CD4-positive, CD25-positive, alpha-beta regulatory T cell (primary cell): ENCODE measurements around the gene GPR142. TPM values are rescaled to one million over a fixed set of nuclear protein-coding genes. Genes with fewer than 3 reads are reported as not detected.

Source experiments
- ATAC-seq, 2 donors: fragments of 150-1000 bp; cut with Tn5 transposase; one replicate each; pipeline ENCODE4 v1.10.0; 2021; ENCODE audit warnings: low read depth in 2 of 2, moderate number of reproducible peaks in 2 of 2, moderate library complexity in 1 of 2
- DNase-seq, 3 donors: peaks; one replicate each; pipeline versions ENCODE4 v3.0.0 to v3.0.0-alpha.2; 2012 to 2022; ENCODE audit warnings: mixed read lengths in 1 of 3
- H3K27ac ChIP-seq: one replicate; pipeline ENCODE4 v1.7.0; 2013; ENCODE audit warnings: mild to moderate bottlenecking, low read length; ENCODE audit not compliant: insufficient read depth, poor library complexity, severe bottlenecking
- H3K27me3 ChIP-seq: one replicate; pipeline ENCODE4 v1.7.0; 2013; ENCODE audit warnings: low read length; ENCODE audit not compliant: control insufficient read depth, insufficient read depth
- H3K36me3 ChIP-seq: one replicate; pipeline ENCODE4 v1.7.0; 2013; ENCODE audit warnings: mild to moderate bottlenecking, low read length, moderate library complexity; ENCODE audit not compliant: control insufficient read depth, insufficient read depth
- H3K4me1 ChIP-seq: 2 replicates; pipeline ENCODE4 v1.7.0; 2013; ENCODE audit warnings: mild to moderate bottlenecking, low read length; ENCODE audit not compliant: insufficient read depth, control insufficient read depth, poor library complexity, severe bottlenecking
- H3K4me3 ChIP-seq: one replicate; pipeline ENCODE4 v1.7.0; 2013; ENCODE audit warnings: low read depth, mild to moderate bottlenecking, low read length, moderate library complexity
- H3K9me3 ChIP-seq, 2 experiments: 1 replicate in 1 of 2; 2 replicates in 1 of 2; pipeline ENCODE4 v1.7.0; 2013; ENCODE audit warnings: low read length in 2 of 2, mild to moderate bottlenecking in 1 of 2, moderate library complexity in 1 of 2; ENCODE audit not compliant: control insufficient read depth in 2 of 2
- H3K27ac Mint-ChIP-seq, 3 donors: one replicate each; pipeline ENCODE4 v1.8.0; 2020 to 2022; ENCODE audit warnings: mild to moderate bottlenecking in 3 of 3, mixed read lengths in 3 of 3, moderate library complexity in 2 of 3
- H3K27me3 Mint-ChIP-seq: one replicate; pipeline ENCODE4 v1.8.0; 2022; ENCODE audit warnings: mild to moderate bottlenecking, mixed read lengths
- H3K36me3 Mint-ChIP-seq: one replicate; pipeline ENCODE4 v1.8.0; 2020; ENCODE audit warnings: mixed read lengths
- H3K4me1 Mint-ChIP-seq, 4 donors: one replicate each; pipeline ENCODE4 v1.8.0; 2020 to 2022; ENCODE audit warnings: mixed read lengths in 4 of 4, mild to moderate bottlenecking in 1 of 4
- H3K4me3 Mint-ChIP-seq, 4 donors: one replicate each; pipeline ENCODE4 v1.8.0; 2020 to 2022; ENCODE audit warnings: mild to moderate bottlenecking in 4 of 4, mixed read lengths in 4 of 4, moderate library complexity in 3 of 4
- H3K9me3 Mint-ChIP-seq, 7 donors: one replicate each; pipeline ENCODE4 v1.8.0; 2020 to 2022; ENCODE audit warnings: mixed read lengths in 7 of 7, mild to moderate bottlenecking in 3 of 7, moderate library complexity in 2 of 7
- polyA plus RNA-seq, 4 donors: library from polyadenylated mRNA; unstranded; fragments of 300-500 nt; fragmentation: Illumina TruSeq; gene quantifications; one replicate each; pipeline ENCODE4 v1.2.3, GENCODE V29; 2021
- total RNA-seq: library from RNA; stranded (reverse); gene quantifications from one replicate; pipeline ENCODE4 v1.2.3, GENCODE V29; 2022

GPR142 gene, protein sequence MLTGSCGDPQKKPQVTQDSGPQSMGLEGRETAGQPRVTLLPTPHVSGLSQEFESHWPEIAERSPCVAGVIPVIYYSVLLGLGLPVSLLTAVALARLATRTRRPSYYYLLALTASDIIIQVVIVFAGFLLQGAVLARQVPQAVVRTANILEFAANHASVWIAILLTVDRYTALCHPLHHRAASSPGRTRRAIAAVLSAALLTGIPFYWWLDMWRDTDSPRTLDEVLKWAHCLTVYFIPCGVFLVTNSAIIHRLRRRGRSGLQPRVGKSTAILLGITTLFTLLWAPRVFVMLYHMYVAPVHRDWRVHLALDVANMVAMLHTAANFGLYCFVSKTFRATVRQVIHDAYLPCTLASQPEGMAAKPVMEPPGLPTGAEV
- total RNA-seq: not detected
- not detected for polyA plus RNA-seq

DNA sequence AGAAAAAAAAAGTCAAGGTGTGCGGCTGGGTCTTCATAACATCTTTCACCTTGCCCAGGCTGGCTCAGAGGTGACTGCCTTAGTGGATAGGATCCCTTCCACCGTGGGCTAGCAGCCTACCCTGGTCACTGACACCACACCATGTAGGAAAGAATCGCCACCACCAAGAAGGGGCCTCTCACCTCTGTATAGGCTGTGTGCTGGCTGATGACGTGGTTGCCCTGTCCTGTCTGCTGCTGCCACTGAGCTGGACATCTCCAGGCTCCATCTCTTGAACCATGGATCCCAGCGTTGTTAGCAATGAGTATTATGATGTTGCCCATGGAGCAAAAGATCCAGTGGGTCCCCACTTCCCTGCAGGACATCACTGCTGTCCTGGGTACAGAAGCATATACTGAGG is at the start of gene GPR142:
Gene GPR142, plus strand, starts transcription at position 301 of the 400 bp plus-strand sequence. CDS start 2,035 bp downstream, outside the sequence.
- Histone ChIP-seq H3K27me3 (no peaks in the 10 kb centered on the region), H3K4me1 (peaks cover 18% of the 10 kb centered on the region), H3K27ac (no peak within 1 kb of the TSS), H3K9me3 (no peaks in the 10 kb centered on the region), H3K36me3 (no peaks in the 10 kb centered on the region), H3K4me3 (no peak within 1 kb of the TSS)
- peaks cover 0 to 9% (median 2%) of the 10 kb centered on the region in 4 donors for H3K4me1 Mint-ChIP-seq
- H3K27ac Mint-ChIP-seq: no peak within 1 kb of the TSS
- no peak for ATAC-seq
- H3K36me3 Mint-ChIP-seq: no peaks in the 10 kb centered on the region
- peak within 1 kb of the TSS in 1 of 4 donors; percentile 40 for H3K4me3 Mint-ChIP-seq
- H3K27me3 Mint-ChIP-seq: peaks cover 4% of the 10 kb centered on the region
- DNase-seq: no peak
- no peaks in the 10 kb centered on the region for H3K9me3 Mint-ChIP-seq

DNA sequence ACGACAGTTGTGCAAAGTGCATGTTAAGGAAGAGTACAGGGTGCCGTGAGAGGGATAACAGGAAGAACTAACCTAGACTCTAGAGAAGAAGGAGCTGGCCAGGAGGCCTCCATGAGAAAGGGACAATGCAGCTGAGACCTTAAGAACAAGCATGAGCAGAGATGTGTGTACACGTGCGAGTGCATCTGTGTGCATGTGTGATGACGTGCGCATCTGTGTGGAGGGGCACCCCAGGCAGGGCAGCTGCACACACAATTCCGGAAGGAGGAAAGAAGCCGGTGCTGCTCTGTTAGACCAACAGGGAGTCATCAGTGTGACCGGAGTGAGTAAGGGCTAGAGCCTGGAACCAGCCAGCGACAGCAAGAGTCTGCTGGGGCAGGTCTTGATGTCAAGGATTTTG is 48.9 kb upstream of the GPR142 start:
- Histone ChIP-seq H3K27ac (no peak overlapping the region), H3K4me1 (no peaks in the 10 kb centered on the region), H3K9me3 (no peaks in the 10 kb centered on the region), H3K27me3 (no peaks in the 10 kb centered on the region), H3K4me3 (no peak overlapping the region), H3K36me3 (no peaks in the 10 kb centered on the region)
- no peak for ATAC-seq
- Mint-ChIP-seq H3K9me3 (no peaks in the 10 kb centered on the region), H3K4me3 (no peak overlapping the region), H3K36me3 (no peaks in the 10 kb centered on the region), H3K4me1 (no peaks in the 10 kb centered on the region), H3K27me3 (peaks cover 27% of the 10 kb centered on the region), H3K27ac (no peak overlapping the region)
- DNase-seq: no peak

DNA sequence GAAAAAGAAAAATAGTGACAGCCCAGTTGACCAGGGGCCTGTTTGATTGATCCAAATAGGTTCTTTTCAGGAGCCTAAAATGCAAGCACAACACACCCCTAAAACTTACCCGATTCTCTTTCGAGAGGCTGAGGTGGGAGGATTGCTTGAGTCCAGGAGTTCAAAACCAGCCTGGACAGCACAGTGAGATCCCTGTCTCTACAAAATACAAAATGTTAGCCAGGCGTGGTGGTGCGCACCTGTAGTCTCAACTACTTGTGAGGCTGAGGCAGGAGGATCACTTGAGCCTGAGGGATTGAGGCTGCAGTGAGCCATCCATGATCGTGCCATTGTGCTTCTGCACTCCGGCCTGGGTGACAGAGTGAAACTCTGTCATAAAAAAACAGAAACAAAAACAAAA is 42.8 kb upstream of the GPR142 start:
- Mint-ChIP-seq H3K4me3 (peak overlapping the region; percentile 8 to 77 (median 30)), H3K27me3 (peaks cover 51% of the 10 kb centered on the region), H3K27ac (no peak overlapping the region), H3K4me1 (peaks cover 3 to 27% (median 11%) of the 10 kb centered on the region in 4 donors), H3K9me3 (no peaks in the 10 kb centered on the region), H3K36me3 (no peaks in the 10 kb centered on the region)
- H3K27ac ChIP-seq: no peak overlapping the region
- DNase-seq (no peak), ATAC-seq (no peak)
- H3K4me1 ChIP-seq: peaks cover 16% of the 10 kb centered on the region
- H3K9me3 ChIP-seq: no peaks in the 10 kb centered on the region
- H3K36me3 ChIP-seq: no peaks in the 10 kb centered on the region
- H3K4me3 ChIP-seq: no peak overlapping the region
- H3K27me3 ChIP-seq: no peaks in the 10 kb centered on the region

DNA sequence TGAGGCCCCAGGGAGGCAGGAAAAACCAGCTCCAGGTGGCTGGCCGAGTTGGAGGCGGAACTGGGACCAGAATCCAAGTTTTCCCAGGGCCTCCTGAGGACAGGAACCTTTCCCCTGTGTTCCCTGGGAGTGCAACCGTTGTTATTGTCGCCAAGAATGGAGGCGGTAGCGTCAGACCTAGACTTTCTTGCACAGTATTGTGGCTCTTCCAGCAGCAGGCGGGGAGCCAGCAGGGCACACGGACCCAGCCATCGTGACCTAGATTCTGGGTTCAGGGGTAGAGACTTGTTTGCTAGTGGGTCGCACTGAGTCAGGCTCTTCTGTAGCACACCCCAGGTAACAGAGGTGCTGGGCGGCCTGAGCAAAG is 41.9 kb upstream of the GPR142 start:
- Histone ChIP-seq H3K27ac (no peak overlapping the region), H3K9me3 (no peaks in the 10 kb centered on the region), H3K4me3 (no peak overlapping the region), H3K4me1 (peaks cover 16% of the 10 kb centered on the region), H3K36me3 (no peaks in the 10 kb centered on the region), H3K27me3 (no peaks in the 10 kb centered on the region)
- peak in 1 of 3 donors; percentile 9 for DNase-seq
- peak overlapping the region in 3 of 4 donors; percentile 63 to 80 (median 77) for H3K4me3 Mint-ChIP-seq
- peaks cover 3 to 29% (median 12%) of the 10 kb centered on the region in 4 donors for H3K4me1 Mint-ChIP-seq
- ATAC-seq: peak in 1 of 2 donors; percentile 19
- peaks cover 49% of the 10 kb centered on the region for H3K27me3 Mint-ChIP-seq
- H3K27ac Mint-ChIP-seq: peak overlapping the region in 1 of 3 donors; percentile 20
- H3K36me3 Mint-ChIP-seq: no peaks in the 10 kb centered on the region
- no peaks in the 10 kb centered on the region for H3K9me3 Mint-ChIP-seq

DNA sequence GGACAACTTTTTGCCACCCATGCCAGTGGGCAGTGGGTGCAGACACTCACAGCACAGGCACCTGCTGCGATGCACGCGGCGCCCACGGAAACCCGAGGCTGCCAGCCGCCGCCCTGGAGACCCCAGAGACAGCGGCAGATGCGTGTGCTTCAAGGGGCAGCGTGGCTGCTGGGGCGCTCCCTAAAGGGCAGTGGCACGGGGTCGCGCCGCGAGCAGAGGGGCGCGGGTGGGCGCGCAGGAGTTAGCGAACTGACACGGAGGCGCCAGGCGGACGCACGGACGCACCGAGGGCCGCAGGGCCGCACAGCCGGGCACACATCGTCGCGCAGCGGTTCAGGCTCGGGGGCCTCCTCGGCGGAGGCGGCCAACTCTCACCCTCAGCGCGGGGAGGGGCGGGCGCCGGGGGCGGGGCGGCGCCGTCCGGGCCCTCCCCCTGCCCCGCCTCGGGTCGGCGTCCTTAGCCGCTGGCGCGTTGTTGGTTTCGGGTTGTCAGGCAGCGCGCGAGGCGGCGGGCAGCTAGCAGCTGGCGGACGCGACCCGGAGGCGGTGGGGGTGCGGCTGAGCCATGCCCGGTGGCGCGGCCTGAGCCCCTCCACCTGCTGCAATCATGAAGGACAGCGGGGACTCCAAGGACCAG is 41.4 kb upstream of the GPR142 start, which contains the start of gene KIF19:
Gene KIF19, plus strand, starts transcription at position 484 of the 637 bp plus-strand sequence. Its CDS starts 124 bp downstream, at position 608.
- no peaks in the 10 kb centered on the region for H3K9me3 Mint-ChIP-seq
- peak within 1 kb of the TSS in 2 of 3 donors; percentile 46 to 83 for H3K27ac Mint-ChIP-seq

DNA sequence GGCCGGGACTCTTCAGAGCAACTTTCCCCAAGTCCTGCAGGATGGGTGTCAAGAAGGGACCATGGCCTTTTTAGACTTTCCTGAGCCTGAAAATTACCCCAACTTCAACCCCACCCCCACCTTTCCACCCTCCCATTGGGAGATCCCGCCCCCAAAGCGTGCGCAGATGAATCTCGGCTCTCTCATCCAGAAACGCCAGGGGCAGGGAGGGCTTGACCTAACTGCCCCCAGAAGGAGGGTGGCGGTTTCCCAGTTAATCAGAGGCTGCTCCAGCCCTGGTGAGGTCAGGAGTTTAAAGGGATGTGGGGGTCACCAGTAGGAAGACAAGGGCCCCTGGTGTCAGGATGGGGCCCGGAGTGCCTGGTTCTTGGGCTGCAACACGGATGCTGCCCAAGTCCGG is 40.8 kb upstream of the GPR142 start:
- ATAC-seq (no peak), DNase-seq (no peak)
- Mint-ChIP-seq H3K9me3 (no peaks in the 10 kb centered on the region), H3K27me3 (peaks cover 41% of the 10 kb centered on the region), H3K4me3 (peak overlapping the region in 3 of 4 donors; percentile 48 to 85 (median 53)), H3K4me1 (peaks cover 3 to 29% (median 12%) of the 10 kb centered on the region in 4 donors), H3K36me3 (no peaks in the 10 kb centered on the region), H3K27ac (peak overlapping the region in 1 of 3 donors; percentile 46)
- no peak overlapping the region for H3K27ac ChIP-seq
- H3K4me1 ChIP-seq: peaks cover 16% of the 10 kb centered on the region
- no peaks in the 10 kb centered on the region for H3K27me3 ChIP-seq
- no peaks in the 10 kb centered on the region for H3K9me3 ChIP-seq
- no peak overlapping the region for H3K4me3 ChIP-seq
- H3K36me3 ChIP-seq: no peaks in the 10 kb centered on the region

More for the DNA sequence above, 41.4 kb upstream of the GPR142 start, which contains the start of gene KIF19:
- Histone ChIP-seq H3K36me3 (no peaks in the 10 kb centered on the region), H3K4me1 (peaks cover 16% of the 10 kb centered on the region), H3K27me3 (no peaks in the 10 kb centered on the region), H3K27ac (no peak within 1 kb of the TSS), H3K9me3 (no peaks in the 10 kb centered on the region), H3K4me3 (no peak within 1 kb of the TSS)
- no peaks in the 10 kb centered on the region for H3K36me3 Mint-ChIP-seq
- peak within 1 kb of the TSS; percentile 63 to 85 (median 78) for H3K4me3 Mint-ChIP-seq
- peak; percentile 68 to 70 for ATAC-seq
- peak; percentile 12 to 64 (median 31) for DNase-seq
- peaks cover 3 to 29% (median 12%) of the 10 kb centered on the region in 4 donors for H3K4me1 Mint-ChIP-seq
- peaks cover 45% of the 10 kb centered on the region for H3K27me3 Mint-ChIP-seq

DNA sequence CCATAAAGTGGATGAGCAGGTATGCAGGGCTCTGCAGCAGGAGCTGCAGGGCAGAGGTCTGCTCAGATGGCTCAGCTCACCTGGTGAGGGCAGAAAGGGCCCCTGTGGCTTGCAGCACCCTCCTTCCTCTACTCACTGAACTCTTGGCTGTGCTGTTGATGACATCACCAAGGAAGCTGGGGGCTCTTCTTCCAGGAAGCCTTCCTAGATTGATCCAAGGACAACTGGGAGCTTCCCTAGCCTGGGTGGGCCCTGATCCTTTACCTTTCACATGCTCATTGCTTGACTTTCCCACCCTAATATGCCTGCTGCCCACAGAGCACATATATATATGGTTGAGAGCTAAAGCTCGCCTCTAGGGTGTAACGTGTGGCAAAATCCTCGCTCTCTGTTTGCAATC is 38.8 kb upstream of the GPR142 start:
- H3K27ac Mint-ChIP-seq: no peak overlapping the region
- peak overlapping the region in 2 of 4 donors; percentile 0 to 21 for H3K4me3 Mint-ChIP-seq
- no peaks in the 10 kb centered on the region for H3K9me3 Mint-ChIP-seq

More for the DNA sequence above, 38.8 kb upstream of the GPR142 start:
- DNase-seq (no peak), ATAC-seq (no peak)
- H3K27ac ChIP-seq: no peak overlapping the region
- Mint-ChIP-seq H3K4me1 (peaks cover 3 to 29% (median 12%) of the 10 kb centered on the region in 4 donors), H3K27me3 (peaks cover 33% of the 10 kb centered on the region), H3K36me3 (no peaks in the 10 kb centered on the region)
- H3K4me1 ChIP-seq: peaks cover 16% of the 10 kb centered on the region
- H3K36me3 ChIP-seq: no peaks in the 10 kb centered on the region
- no peaks in the 10 kb centered on the region for H3K9me3 ChIP-seq
- no peak overlapping the region for H3K4me3 ChIP-seq
- no peaks in the 10 kb centered on the region for H3K27me3 ChIP-seq
